ENCODE data around the gene UBE2F. TPM values are rescaled to one million over a fixed set of nuclear protein-coding genes. Genes with fewer than 3 reads are reported as not detected.

The UBE2F gene
- total RNA-seq, 1 experiment from 2014 or later: 62.1 TPM

DNA sequence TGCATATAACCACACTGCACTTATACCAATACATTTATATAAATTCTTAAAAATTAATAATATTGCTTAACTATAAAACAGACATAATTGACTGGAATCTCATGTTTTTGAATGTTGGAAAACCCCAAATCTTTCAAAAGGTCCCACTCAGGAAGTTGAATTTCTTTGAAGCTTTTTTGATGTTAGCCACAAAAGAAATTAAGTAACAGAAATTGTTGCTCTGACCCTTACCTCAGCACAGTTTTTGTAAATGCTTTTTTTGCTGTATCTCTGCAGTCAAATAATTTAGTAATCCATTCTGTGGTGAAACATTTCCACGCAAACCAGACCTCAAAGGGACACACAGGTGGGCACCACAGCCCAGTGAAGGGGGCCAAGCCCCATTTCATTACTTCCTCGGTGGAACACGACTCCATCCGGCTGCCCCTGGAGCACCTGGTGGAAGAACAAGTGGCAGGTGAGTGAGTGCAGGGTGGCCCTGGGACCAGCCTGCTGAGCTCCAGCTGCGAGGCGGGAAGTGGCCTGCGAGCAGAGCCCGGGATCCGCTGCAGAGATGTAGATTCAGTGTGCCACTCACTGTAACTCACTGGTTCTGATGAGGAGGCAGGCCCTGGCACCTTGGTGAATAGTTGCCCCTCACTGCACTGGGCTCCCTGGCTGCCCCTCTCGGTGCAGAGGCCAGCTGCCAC, 102.4 kb downstream of the UBE2F start:
- Histone ChIP-seq H3K9ac (ENCODE audit: extremely low read depth, insufficient read length, low read length) (no peak overlapping the region), H3K27ac (ENCODE audit: insufficient read length, low read depth, low read length) (no peak overlapping the region), H3K27me3 (ENCODE audit: insufficient read depth, low read length) (no peaks in the 10 kb centered on the region), H2BK20ac (ENCODE audit: low read depth, low read length, poor library complexity, severe bottlenecking) (no peak overlapping the region), H3K4ac (ENCODE audit: low read depth, low read length) (no peak overlapping the region), H3K18ac (ENCODE audit: insufficient read length, low read depth, low read length) (no peak overlapping the region), H3K23ac (ENCODE audit: insufficient read length, low read depth, low read length) (no peak overlapping the region), H3K4me2 (ENCODE audit: insufficient read depth, insufficient read length, low read length) (no peak overlapping the region), H3K9me3 (ENCODE audit: control insufficient read depth, low read depth, low read length) (no peaks in the 10 kb centered on the region), H3K79me2 (ENCODE audit: insufficient read depth, low read length) (peaks cover 1% of the 10 kb centered on the region; the same call in 1 of the 2 replicates), H3K56ac (ENCODE audit: insufficient read length, low read depth, low read length) (no peak overlapping the region), H4K20me1 (ENCODE audit: control insufficient read depth, insufficient read depth, insufficient read length) (no peaks in the 10 kb centered on the region), H2AK5ac (ENCODE audit: insufficient read length, low read length) (no peak overlapping the region), H2BK5ac (ENCODE audit: insufficient read length, low read length) (no peak overlapping the region), H3K79me1 (ENCODE audit: insufficient read depth, low read depth, low read length, poor library complexity, severe bottlenecking) (peaks cover 3% of the 10 kb centered on the region), H2AFZ (ENCODE audit: low read length) (no peak overlapping the region), H2BK12ac (ENCODE audit: insufficient read length, low read depth, low read length) (no peak overlapping the region), H3K23me2 (ENCODE audit: insufficient read length, low read depth, low read length, poor library complexity, severe bottlenecking) (no peaks in the 10 kb centered on the region), H2BK15ac (ENCODE audit: low read depth, low read length) (no peak overlapping the region), H3T11ph (ENCODE audit: low read length) (no peak overlapping the region), H2BK120ac (ENCODE audit: low read depth, low read length, poor library complexity, severe bottlenecking) (no peak overlapping the region), H3K4me1 (ENCODE audit: insufficient read depth, low read length) (no peaks in the 10 kb centered on the region), H3K14ac (ENCODE audit: insufficient read depth, low read length) (no peak overlapping the region), H4K5ac (ENCODE audit: insufficient read length, low read depth, low read length) (no peak overlapping the region), H4K91ac (ENCODE audit: insufficient read length, low read depth, low read length) (no peak overlapping the region), H4K8ac (replicated peaks; ENCODE audit: insufficient read length, low read depth, low read length) (no peak overlapping the region)
- H3K27me3 Mint-ChIP-seq (ENCODE audit: low read depth): no peaks in the 10 kb centered on the region
- H3K27ac Mint-ChIP-seq: no peak overlapping the region
- TF ChIP-seq, protein P1, sequence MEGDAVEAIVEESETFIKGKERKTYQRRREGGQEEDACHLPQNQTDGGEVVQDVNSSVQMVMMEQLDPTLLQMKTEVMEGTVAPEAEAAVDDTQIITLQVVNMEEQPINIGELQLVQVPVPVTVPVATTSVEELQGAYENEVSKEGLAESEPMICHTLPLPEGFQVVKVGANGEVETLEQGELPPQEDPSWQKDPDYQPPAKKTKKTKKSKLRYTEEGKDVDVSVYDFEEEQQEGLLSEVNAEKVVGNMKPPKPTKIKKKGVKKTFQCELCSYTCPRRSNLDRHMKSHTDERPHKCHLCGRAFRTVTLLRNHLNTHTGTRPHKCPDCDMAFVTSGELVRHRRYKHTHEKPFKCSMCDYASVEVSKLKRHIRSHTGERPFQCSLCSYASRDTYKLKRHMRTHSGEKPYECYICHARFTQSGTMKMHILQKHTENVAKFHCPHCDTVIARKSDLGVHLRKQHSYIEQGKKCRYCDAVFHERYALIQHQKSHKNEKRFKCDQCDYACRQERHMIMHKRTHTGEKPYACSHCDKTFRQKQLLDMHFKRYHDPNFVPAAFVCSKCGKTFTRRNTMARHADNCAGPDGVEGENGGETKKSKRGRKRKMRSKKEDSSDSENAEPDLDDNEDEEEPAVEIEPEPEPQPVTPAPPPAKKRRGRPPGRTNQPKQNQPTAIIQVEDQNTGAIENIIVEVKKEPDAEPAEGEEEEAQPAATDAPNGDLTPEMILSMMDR (conservative IDR thresholded peaks at IDR 0.05): no peak
- H3K36me3 Mint-ChIP-seq (ENCODE audit: insufficient read depth in 1 of 3, low read depth in 3 of 3): peaks cover 69 to 88% (median 83%) of the 10 kb centered on the region in 3 experiments; a peak in 6 of 7 replicates
- DNase-seq: no peak
- H3K4me1 Mint-ChIP-seq: no peaks in the 10 kb centered on the region
- H3K9me3 Mint-ChIP-seq: no peaks in the 10 kb centered on the region
- no CpG with 5 or more reads among the region's 10 CpGs for WGBS (ENCODE audit: extremely low coverage, insufficient read length, low lambda C conversion rate)
- H3K4me3 Mint-ChIP-seq: no peak overlapping the region

Data from H9 (cell line).